Activated naive CD8-positive, alpha-beta T cell treated with anti-CD3 and anti-CD28 coated beads, Interleukin-2, amount 50 U/mL, for 16 hours (primary cell): ENCODE measurements around the gene MICB.
"Not testable (repeated sequence)": the region's sequence is repeated elsewhere in the genome, so short reads cannot be mapped to it uniquely, and the experiment has no call there.

Source experiments
- DNase-seq: peaks from one replicate; pipeline ENCODE4 v3.0.0-alpha.2; 2020; ENCODE audit warnings: low read depth, low spot score

MICB gene

GRCh38 chr6:31499648-31500047 is 1.7 kb downstream of the MICB start:
- not testable (repeated sequence) for DNase-seq

DNA sequence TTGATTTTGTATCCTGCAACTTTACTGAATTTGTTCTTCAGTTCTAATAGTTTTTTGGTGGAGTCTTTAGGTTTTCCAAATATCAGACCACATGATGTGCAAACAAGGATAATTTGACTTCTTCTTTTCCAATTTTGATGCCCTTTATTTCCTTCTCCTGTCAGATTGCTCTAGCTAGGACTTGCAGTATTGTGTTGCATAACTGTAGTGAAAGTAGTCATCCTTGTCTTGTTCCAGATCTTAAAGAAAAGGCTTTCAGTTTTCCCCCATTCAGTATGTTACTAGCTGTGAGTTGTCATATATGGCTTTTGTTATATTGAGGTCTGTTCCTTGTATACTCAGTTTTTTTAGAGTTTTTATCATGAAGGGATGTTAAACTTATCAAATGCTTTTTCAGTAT is 4.6 kb downstream of the MICB start:
- DNase-seq = no peak

GRCh38 chr6:31509036-31509435 is 11.1 kb downstream of the MICB start:
- not testable (repeated sequence) for DNase-seq

GRCh38 chr6:31510007-31510406 is 12.1 kb downstream of the MICB start:
- DNase-seq = no peak

- no peak for DNase-seq
Observed at GRCh38 chr6:31513456-31514165, 15.7 kb downstream of the MICB start.

DNA sequence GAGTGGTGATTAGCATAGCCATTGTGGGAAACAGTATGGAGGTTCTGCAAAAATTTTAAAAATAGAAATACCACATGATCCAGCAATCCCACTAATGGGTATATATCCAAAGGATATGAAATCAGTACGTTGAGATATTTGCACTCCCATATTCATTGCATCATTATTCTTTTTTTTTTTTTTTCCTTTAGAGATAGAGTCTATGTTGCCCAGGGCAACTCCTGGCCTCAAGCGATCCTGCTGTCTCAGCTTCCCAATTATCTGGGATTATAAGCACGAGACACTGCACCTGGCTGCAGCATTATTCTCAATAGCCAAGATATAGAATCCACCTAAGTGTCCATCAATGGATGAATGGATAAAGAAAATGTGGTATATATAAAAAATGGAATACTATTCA is 23.9 kb downstream of the MICB start:
- no peak for DNase-seq

- no peak for DNase-seq
Observed at GRCh38 chr6:31525553-31525931, 27.6 kb downstream of the MICB start.

DNA sequence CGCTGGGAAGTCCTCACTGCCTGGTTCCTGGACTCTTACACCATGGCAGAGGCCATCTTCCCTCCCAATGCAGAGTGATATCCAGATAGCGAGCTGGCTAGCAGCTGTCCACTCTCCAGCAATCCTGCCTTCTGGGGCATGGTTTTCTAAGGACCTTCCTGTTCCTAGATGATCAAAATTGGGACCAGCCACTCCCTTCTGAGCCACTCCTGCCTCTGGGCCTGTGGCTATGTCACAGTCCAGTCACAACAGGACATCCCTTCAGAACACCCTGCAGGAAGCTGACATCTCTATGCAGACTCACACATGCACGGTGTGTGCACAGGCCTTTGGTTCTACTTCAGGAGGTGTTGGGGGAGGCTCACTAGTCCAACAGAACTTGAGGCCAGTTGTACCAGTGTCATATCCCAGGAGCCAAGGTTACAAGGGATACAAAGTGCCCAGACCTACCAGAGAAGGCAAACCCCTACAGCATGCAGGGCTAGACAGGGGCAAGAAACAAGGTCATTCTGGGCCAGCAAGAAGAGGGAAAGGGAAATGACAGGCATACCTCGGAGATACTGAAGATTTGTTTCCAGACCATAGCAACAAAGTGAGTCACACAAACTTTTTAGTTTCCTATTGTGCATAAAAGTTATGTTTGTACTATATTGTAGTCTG is 28.1 kb downstream of the MICB start:
- DNase-seq = no peak

GRCh38 chr6:31528307-31528777 is 30.4 kb downstream of the MICB start:
- DNase-seq = no peak

GRCh38 chr6:31528821-31529328 is 30.9 kb downstream of the MICB start, which contains the start of gene MCCD1:
TSS of gene MCCD1 (plus strand) at chr6:31528962. CDS start at chr6:31529015, 53 bp downstream.
- DNase-seq = no peak

DNA sequence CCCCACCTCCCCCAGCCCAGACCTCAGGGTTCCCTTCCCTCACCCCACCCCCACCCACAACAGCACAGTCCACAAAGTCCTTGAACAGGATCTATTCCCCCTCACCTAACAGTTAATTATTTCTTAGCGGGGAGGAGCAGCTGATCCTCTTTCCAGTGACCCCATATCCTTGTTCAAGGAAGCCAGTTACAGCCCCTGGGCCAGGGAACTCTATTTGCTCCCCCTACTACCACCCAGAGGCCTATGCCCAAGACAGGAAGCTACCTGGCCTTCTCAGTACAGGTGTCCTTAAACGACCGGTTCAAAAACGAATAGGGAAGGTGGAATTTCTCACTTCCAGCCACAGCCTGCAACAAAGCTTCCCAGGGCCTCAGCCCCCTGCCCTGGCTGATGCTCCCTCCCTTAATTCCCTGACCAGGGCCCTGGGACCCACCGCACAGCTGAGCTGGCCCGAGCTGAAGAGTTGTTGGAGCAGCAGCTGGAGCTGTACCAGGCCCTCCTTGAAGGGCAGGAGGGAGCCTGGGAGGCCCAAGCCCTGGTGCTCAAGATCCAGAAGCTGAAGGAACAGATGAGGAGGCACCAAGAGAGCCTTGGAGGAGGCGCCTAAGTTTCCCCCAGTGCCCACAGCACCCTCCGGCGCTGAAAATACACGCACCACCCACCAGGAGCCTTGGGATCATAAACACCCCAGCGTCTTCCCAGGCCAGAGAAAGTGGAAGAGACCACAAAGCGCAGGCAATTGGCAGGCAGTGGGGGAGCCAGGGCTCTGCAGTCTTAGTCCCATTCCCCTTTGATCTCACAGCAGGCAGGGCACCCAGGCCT is 31.6 kb downstream of the MICB start:
- DNase-seq = no peak

- DNase-seq = no peak
Observed at GRCh38 chr6:31530659-31531058, 32.7 kb downstream of the MICB start.

DNA sequence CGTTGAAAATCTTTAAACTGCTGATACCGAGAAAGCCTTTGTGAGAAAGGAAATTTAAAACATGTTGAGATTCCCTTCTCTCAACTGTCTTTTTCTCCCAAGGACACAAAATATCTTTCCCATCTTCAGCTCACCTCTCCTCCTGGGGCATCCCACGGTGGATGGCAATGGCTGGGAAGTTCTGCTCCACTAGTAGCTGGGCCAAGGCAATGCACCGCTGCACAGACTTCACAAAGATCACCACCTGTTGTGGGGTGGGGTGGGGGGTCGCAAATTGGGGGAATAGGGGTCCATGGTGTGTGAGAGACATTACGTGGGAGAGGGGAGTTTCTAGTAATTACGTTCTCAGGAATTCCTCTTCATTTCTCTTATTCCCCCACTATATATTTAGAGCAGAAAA is 33.2 kb downstream of the MICB start:
- DNase-seq = no peak

DNA sequence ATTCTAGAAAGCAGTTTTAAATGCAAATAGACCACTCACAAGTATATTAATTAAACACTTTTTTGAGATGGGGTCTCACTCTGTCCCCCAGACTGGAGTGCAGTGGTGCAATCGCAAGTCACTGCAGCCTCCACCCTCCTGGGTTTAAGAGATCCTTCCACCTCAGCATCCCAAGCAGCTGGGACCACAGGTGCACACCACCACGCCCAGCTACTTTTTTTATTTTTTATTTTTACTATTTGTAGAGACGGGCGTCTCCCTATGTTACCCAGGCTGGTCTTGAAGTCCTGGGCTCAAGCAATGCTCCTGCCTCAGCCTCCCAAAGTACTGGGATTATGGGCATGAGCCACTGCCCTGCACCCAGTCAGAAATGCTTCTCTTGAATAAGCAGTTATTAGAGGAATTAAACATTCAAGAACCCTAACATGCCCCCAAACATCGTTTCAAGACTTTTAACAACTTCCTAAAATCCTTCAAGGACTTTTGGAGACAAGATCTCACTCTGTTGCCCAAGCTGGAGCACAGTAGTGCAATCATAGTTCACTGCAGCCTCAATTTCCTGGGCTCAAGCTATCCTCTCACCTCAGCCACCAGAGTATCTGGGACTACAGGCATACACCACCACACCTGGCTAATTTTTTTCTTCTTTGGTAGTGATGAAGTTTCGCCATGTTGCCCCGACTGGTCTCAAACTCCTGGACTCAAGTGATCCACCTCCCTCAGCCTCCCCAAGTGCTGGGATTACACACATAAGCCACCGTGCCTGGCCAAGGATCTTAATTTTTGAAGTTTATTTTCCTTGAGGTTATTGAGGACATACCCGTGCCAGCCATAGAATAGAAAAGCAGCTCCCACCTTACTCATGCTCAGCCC is 34.1 kb downstream of the MICB start:
- DNase-seq = no peak

GRCh38 chr6:31532644-31533454 is 34.9 kb downstream of the MICB start:
- DNase-seq = no peak

- no peak for DNase-seq
Observed at GRCh38 chr6:31533455-31533841, 35.5 kb downstream of the MICB start.

GRCh38 chr6:31534011-31534410 is 36.1 kb downstream of the MICB start:
- no peak for DNase-seq

- no peak for DNase-seq
Observed at GRCh38 chr6:31534521-31535040, 36.6 kb downstream of the MICB start.

- DNase-seq = no peak
Observed at GRCh38 chr6:31535538-31536324, 37.8 kb downstream of the MICB start.
